PC-9 (cell line): ENCODE data around the gene IL20RA. TPM values are rescaled to one million over a fixed set of nuclear protein-coding genes. Genes with fewer than 3 reads are reported as not detected.

Experiments
- BruUV-seq: library from RNA; stranded (reverse); fragments of 400-500 nt; replicated peaks from 2 replicates; lab custom pipeline; 2021; lab: Mats Ljungman, UMichigan
- CTCF ChIA-PET: fragments of 300-600 bp; sonication (Branson Sonifier 250); formaldehyde crosslinking; loops from one replicate; lab custom pipeline; 2022; ENCODE audit warnings: antibody characterized with exemption; lab: Charles Lee
- POLR2A ChIA-PET: fragments of 300-600 bp; sonication (Branson Sonifier 250); formaldehyde crosslinking; loops from one replicate; lab custom pipeline; 2022; ENCODE audit warnings: antibody characterized with exemption; ENCODE audit not compliant: unreplicated experiment; lab: Charles Lee
- DNase-seq, 2 experiments: peaks; one replicate each; pipeline versions ENCODE4 v3.0.0 to v3.0.0-alpha.2; 2015 to 2022; ENCODE audit warnings: mixed read lengths in 1 of 2
- H2AFZ ChIP-seq: fragments of 200-600 bp; sonication (generic); 2 replicates; pipeline ENCODE4 v1.8.1; 2017; ENCODE audit warnings: antibody characterized with exemption
- H3F3A ChIP-seq: fragments of 200-600 bp; sonication (generic); 2 replicates; pipeline ENCODE4 v1.8.1; 2017; ENCODE audit warnings: antibody characterized with exemption, mild to moderate bottlenecking, low read depth; ENCODE audit not compliant: insufficient read depth
- H3K27ac ChIP-seq: fragments of 200-600 bp; sonication (generic); 2 replicates; pipeline ENCODE4 v1.6.1; 2016; ENCODE audit warnings: mixed run types
- H3K27me3 ChIP-seq: fragments of 200-600 bp; sonication (generic); 2 replicates; pipeline ENCODE4 v1.6.1; 2016; ENCODE audit warnings: low read depth, mixed run types; ENCODE audit not compliant: insufficient read depth
- H3K36me3 ChIP-seq: fragments of 200-600 bp; sonication (generic); 2 replicates; pipeline ENCODE4 v1.6.1; 2016; ENCODE audit warnings: low read depth, mixed run types
- H3K4me1 ChIP-seq: fragments of 200-600 bp; sonication (generic); replicated peaks from 2 replicates; pipeline ENCODE4 v1.6.1; 2016; ENCODE audit warnings: mixed run types; ENCODE audit not compliant: insufficient read depth
- H3K4me2 ChIP-seq: fragments of 200-600 bp; sonication (generic); 2 replicates; pipeline ENCODE4 v1.6.1; 2017; ENCODE audit warnings: mixed run types
- H3K4me3 ChIP-seq: fragments of 200-600 bp; sonication (generic); 2 replicates; pipeline ENCODE4 v1.6.1; 2016; ENCODE audit warnings: mixed run types
- H3K79me2 ChIP-seq: fragments of 200-600 bp; sonication (generic); 2 replicates; pipeline ENCODE4 v1.6.1; 2017; ENCODE audit warnings: low read depth, mixed run types
- H3K9me2 ChIP-seq: fragments of 200-600 bp; sonication (generic); 2 replicates; pipeline ENCODE4 v1.8.1; 2017; ENCODE audit warnings: mild to moderate bottlenecking; ENCODE audit not compliant: insufficient read depth
- H3K9me3 ChIP-seq: fragments of 200-600 bp; sonication (generic); 2 replicates; pipeline ENCODE4 v1.8.1; 2016; ENCODE audit warnings: low read depth; ENCODE audit not compliant: insufficient read depth
- H4K20me1 ChIP-seq: fragments of 200-600 bp; sonication (generic); 2 replicates; pipeline ENCODE4 v1.8.1; 2017; ENCODE audit not compliant: insufficient read depth
- CTCF ChIP-seq: fragments of 200-600 bp; sonication (generic); conservative IDR thresholded peaks from 2 replicates; pipeline ENCODE4 v1.6.1; 2017; ENCODE audit warnings: mixed run types, antibody characterized with exemption, mild to moderate bottlenecking, moderate library complexity
- EZH2 ChIP-seq: fragments of 200-600 bp; sonication (generic); IDR thresholded peaks from 2 replicates; pipeline ENCODE4 v1.8.0; 2017; ENCODE audit warnings: antibody characterized with exemption, low read depth
- intact Hi-C: fragments of 100-400 bp; cut with micrococcal nuclease; formaldehyde crosslinking; loops from one replicate; pipeline ENCODE4 v1.10.0; 2022; ENCODE audit not compliant: unreplicated experiment
- total RNA-seq: library from RNA; stranded (reverse); gene quantifications from 2 replicates; pipeline ENCODE4 v1.2.3, GENCODE V29; 2021

The IL20RA gene
- total RNA-seq, 1 experiment from 2014 or later: 2.5 TPM

GRCh38 chr6:137092018-137092417 lies 47.3 kb upstream of the IL20RA start:
- H3K27ac ChIP-seq: no peak overlapping the region
- POLR2A ChIA-PET: no interaction called here
- peaks cover 5% of the 10 kb centered on the region for H3K4me1 ChIP-seq
- H3K4me2 ChIP-seq: no peak overlapping the region
- no peak for DNase-seq
- no peak overlapping the region for H3K4me3 ChIP-seq
- no peak for TF ChIP-seq EZH2
- TF ChIP-seq CTCF: no peak
- no peaks in the 10 kb centered on the region for H3K27me3 ChIP-seq
- H3K9me3 ChIP-seq: no peaks in the 10 kb centered on the region
- CTCF ChIA-PET: no interaction called here
- no peak overlapping the region for H2AFZ ChIP-seq
- intact Hi-C loops: loop anchor here (5.0 kb wide), 1 partner anchor 615 kb away; no protein-coding TSS in a partner anchor
- no peaks in the 10 kb centered on the region for H3K9me2 ChIP-seq
- H3F3A ChIP-seq: no peaks in the 10 kb centered on the region
- no peaks in the 10 kb centered on the region for H4K20me1 ChIP-seq
- no peaks in the 10 kb centered on the region for H3K79me2 ChIP-seq
- no TSS peak for BruUV-seq
- H3K36me3 ChIP-seq: no peaks in the 10 kb centered on the region

- no peak for DNase-seq
- intact Hi-C loops: no loop called here
- H3F3A ChIP-seq: no peaks in the 10 kb centered on the region
- no peak overlapping the region for H3K4me3 ChIP-seq
- peaks cover 5% of the 10 kb centered on the region for H3K4me1 ChIP-seq
- no peaks in the 10 kb centered on the region for H3K36me3 ChIP-seq
- no peak overlapping the region for H2AFZ ChIP-seq
- no peak overlapping the region for H3K4me2 ChIP-seq
- no peaks in the 10 kb centered on the region for H3K79me2 ChIP-seq
- ChIA-PET POLR2A (no interaction called here), CTCF (interaction anchor here (0.6 kb wide), 2 partner anchors 245 to 328 kb away, joined by 3 read pairs; no protein-coding TSS in a partner anchor)
- no peaks in the 10 kb centered on the region for H3K27me3 ChIP-seq
- H3K9me2 ChIP-seq: no peaks in the 10 kb centered on the region
- BruUV-seq: no TSS peak
- H3K27ac ChIP-seq: no peak overlapping the region
- no peaks in the 10 kb centered on the region for H4K20me1 ChIP-seq
- TF ChIP-seq CTCF: no peak
- no peak for TF ChIP-seq EZH2
- H3K9me3 ChIP-seq: no peaks in the 10 kb centered on the region
These were observed 44.5 kb upstream of the IL20RA start for GRCh38 chr6:137089305-137089704.

GRCh38 chr6:137087902-137088301 lies 43.1 kb upstream of the IL20RA start:
- Histone ChIP-seq H2AFZ (no peak overlapping the region), H3K27ac (no peak overlapping the region), H4K20me1 (no peaks in the 10 kb centered on the region), H3K4me3 (no peak overlapping the region), H3F3A (no peaks in the 10 kb centered on the region), H3K4me1 (no peaks in the 10 kb centered on the region), H3K4me2 (no peak overlapping the region), H3K9me2 (no peaks in the 10 kb centered on the region), H3K9me3 (no peaks in the 10 kb centered on the region), H3K27me3 (no peaks in the 10 kb centered on the region), H3K79me2 (no peaks in the 10 kb centered on the region), H3K36me3 (no peaks in the 10 kb centered on the region)
- ChIA-PET CTCF (interaction anchor here (0.6 to 0.8 kb wide), 2 partner anchors 228 to 1423 kb away, joined by 3 to 7 read pairs; no protein-coding TSS in a partner anchor), POLR2A (interaction anchor here (0.6 kb wide), 1 partner anchor 739 kb away, joined by 3 read pairs; no protein-coding TSS in a partner anchor)
- no TSS peak for BruUV-seq
- no peak for DNase-seq
- TF ChIP-seq CTCF: no peak
- no peak for TF ChIP-seq EZH2
- intact Hi-C loops: no loop called here
